H9 (cell line): ENCODE results near the gene CDH4. TPM values are rescaled to one million over a fixed set of nuclear protein-coding genes. Genes with fewer than 3 reads are reported as not detected.
A peak's percentile ranks its signal among the peaks of the same experiment; 100 is the strongest.

Source experiments
- DNase-seq: peaks from one replicate; pipeline ENCODE4 v3.0.0-alpha.2; 2017
- H2AFZ ChIP-seq: one replicate; pipeline ENCODE4 v1.6.1; 2013; ENCODE audit warnings: mild to moderate bottlenecking, low read length, control low read depth, moderate library complexity
- H2AK5ac ChIP-seq: 2 replicates; pipeline ENCODE4 v1.6.1; 2013; ENCODE audit warnings: low read length, control low read depth, mixed read lengths; ENCODE audit not compliant: insufficient read length
- H2BK120ac ChIP-seq: one replicate; pipeline ENCODE4 v1.6.1; 2013; ENCODE audit warnings: low read depth, mild to moderate bottlenecking, low read length, control low read depth, inconsistent platforms; ENCODE audit not compliant: poor library complexity, severe bottlenecking
- H2BK12ac ChIP-seq: 2 replicates; pipeline ENCODE4 v1.6.1; 2013; ENCODE audit warnings: low read length, control low read depth, mixed read lengths, low read depth; ENCODE audit not compliant: insufficient read length
- H2BK15ac ChIP-seq: 2 replicates; pipeline ENCODE4 v1.6.1; 2013; ENCODE audit warnings: low read depth, low read length, control low read depth
- H2BK20ac ChIP-seq: one replicate; pipeline ENCODE4 v1.6.1; 2013; ENCODE audit warnings: low read depth, mild to moderate bottlenecking, low read length, control low read depth, inconsistent platforms; ENCODE audit not compliant: poor library complexity, severe bottlenecking
- H2BK5ac ChIP-seq: 2 replicates; pipeline ENCODE4 v1.6.1; 2013; ENCODE audit warnings: low read length, control low read depth, mixed read lengths; ENCODE audit not compliant: insufficient read length
- H3K14ac ChIP-seq: 2 replicates; pipeline ENCODE4 v1.6.1; 2013; ENCODE audit warnings: low read length, control low read depth; ENCODE audit not compliant: insufficient read depth
- H3K18ac ChIP-seq: 2 replicates; pipeline ENCODE4 v1.6.1; 2013; ENCODE audit warnings: low read depth, mild to moderate bottlenecking, mixed read lengths, low read length, control low read depth; ENCODE audit not compliant: insufficient read length
- H3K23ac ChIP-seq: 2 replicates; pipeline ENCODE4 v1.6.1; 2013; ENCODE audit warnings: low read length, control low read depth, mixed read lengths, low read depth; ENCODE audit not compliant: insufficient read length
- H3K23me2 ChIP-seq: 2 replicates; pipeline ENCODE4 v1.6.1; 2013; ENCODE audit warnings: low read depth, mild to moderate bottlenecking, mixed read lengths, low read length, control low read depth; ENCODE audit not compliant: insufficient read length, poor library complexity, severe bottlenecking
- H3K27ac ChIP-seq: 2 replicates; pipeline ENCODE4 v1.5.1; 2013; ENCODE audit warnings: low read length, control low read depth, mixed read lengths, low read depth; ENCODE audit not compliant: insufficient read length
- H3K27me3 ChIP-seq: 2 replicates; pipeline ENCODE4 v1.6.1; 2013; ENCODE audit warnings: low read length, control low read depth, inconsistent platforms; ENCODE audit not compliant: insufficient read depth
- H3K4ac ChIP-seq: 2 replicates; pipeline ENCODE4 v1.6.1; 2013; ENCODE audit warnings: low read depth, mild to moderate bottlenecking, control low read depth, inconsistent platforms, low read length, moderate library complexity
- H3K4me1 ChIP-seq: 2 replicates; pipeline ENCODE4 v1.6.1; 2013; ENCODE audit warnings: low read length, control low read depth, inconsistent platforms; ENCODE audit not compliant: insufficient read depth
- H3K4me2 ChIP-seq: 2 replicates; pipeline ENCODE4 v1.6.1; 2013; ENCODE audit warnings: low read length, control low read depth, mixed read lengths; ENCODE audit not compliant: insufficient read length, insufficient read depth
- H3K56ac ChIP-seq: 2 replicates; pipeline ENCODE4 v1.6.1; 2013; ENCODE audit warnings: low read depth, mild to moderate bottlenecking, mixed read lengths, low read length, control low read depth; ENCODE audit not compliant: insufficient read length
- H3K79me1 ChIP-seq: 2 replicates; pipeline ENCODE4 v1.6.1; 2013; ENCODE audit warnings: low read depth, mild to moderate bottlenecking, moderate library complexity, low read length, control low read depth, inconsistent platforms; ENCODE audit not compliant: insufficient read depth, poor library complexity, severe bottlenecking
- H3K79me2 ChIP-seq: 2 replicates; pipeline ENCODE4 v1.6.1; 2013; ENCODE audit warnings: low read length, control low read depth, inconsistent platforms; ENCODE audit not compliant: insufficient read depth
- H3K9ac ChIP-seq: 2 replicates; pipeline ENCODE4 v1.6.1; 2013; ENCODE audit warnings: low read length, control low read depth, mixed read lengths; ENCODE audit not compliant: insufficient read length; ENCODE audit errors: extremely low read depth
- H3K9me3 ChIP-seq: one replicate; pipeline ENCODE4 v1.6.1; 2013; ENCODE audit warnings: low read depth, low read length, inconsistent platforms; ENCODE audit not compliant: control insufficient read depth
- H3T11ph ChIP-seq: one replicate; pipeline ENCODE4 v1.6.1; 2013; ENCODE audit warnings: mild to moderate bottlenecking, low read length, control low read depth, inconsistent platforms
- H4K20me1 ChIP-seq: one replicate; pipeline ENCODE4 v1.6.1; 2013; ENCODE audit not compliant: control insufficient read depth, insufficient read length, insufficient read depth
- H4K5ac ChIP-seq: 2 replicates; pipeline ENCODE4 v1.6.1; 2013; ENCODE audit warnings: low read depth, mild to moderate bottlenecking, mixed read lengths, low read length, control low read depth; ENCODE audit not compliant: insufficient read length
- H4K8ac ChIP-seq: replicated peaks from 2 replicates; pipeline ENCODE4 v1.6.1; 2013; ENCODE audit warnings: low read length, control low read depth, mixed read lengths, low read depth; ENCODE audit not compliant: insufficient read length
- H4K91ac ChIP-seq: 2 replicates; pipeline ENCODE4 v1.6.1; 2013; ENCODE audit warnings: low read depth, mild to moderate bottlenecking, moderate library complexity, mixed read lengths, low read length, control low read depth; ENCODE audit not compliant: insufficient read length
- H3K27ac Mint-ChIP-seq, 3 experiments: 2 replicates in 2 of 3; 3 replicates in 1 of 3; pipeline ENCODE4 v1.8.0; 2020 to 2021; ENCODE audit warnings: mixed read lengths in 3 of 3, mild to moderate bottlenecking in 1 of 3, moderate library complexity in 1 of 3
- H3K27me3 Mint-ChIP-seq: 2 replicates; pipeline ENCODE4 v1.8.0; 2021; ENCODE audit warnings: low read depth, mild to moderate bottlenecking, moderate library complexity, mixed read lengths
- H3K36me3 Mint-ChIP-seq, 3 experiments: 2 replicates in 2 of 3; 3 replicates in 1 of 3; pipeline ENCODE4 v1.8.0; 2020 to 2021; ENCODE audit warnings: low read depth in 3 of 3, mixed read lengths in 3 of 3; ENCODE audit not compliant: insufficient read depth in 1 of 3
- H3K4me1 Mint-ChIP-seq, 2 experiments: 2 replicates each; pipeline ENCODE4 v1.8.0; 2020; ENCODE audit warnings: mixed read lengths in 2 of 2
- H3K4me3 Mint-ChIP-seq, 2 experiments: 2 replicates in 1 of 2; 3 replicates in 1 of 2; pipeline ENCODE4 v1.8.0; 2020 to 2021; ENCODE audit warnings: mild to moderate bottlenecking in 2 of 2, mixed read lengths in 2 of 2, moderate library complexity in 1 of 2
- H3K9me3 Mint-ChIP-seq, 2 experiments: 2 replicates in 1 of 2; 3 replicates in 1 of 2; pipeline ENCODE4 v1.8.0; 2020; ENCODE audit warnings: mild to moderate bottlenecking in 2 of 2, mixed read lengths in 2 of 2, moderate library complexity in 1 of 2
- WGBS: extraction: QIAGEN DNeasy Blood & Tissue Kit; methylation state at CpG from one replicate; pipeline ENCODE4 v1.1.7; 2013; ENCODE audit warnings: missing lambda C conversion rate, low lambda C conversion rate, mixed read lengths; ENCODE audit not compliant: insufficient read length; ENCODE audit errors: extremely low coverage; 5-methylcytosine and 5-hydroxymethylcytosine counted together
- total RNA-seq: library from RNA; stranded (reverse); gene quantifications from 2 replicates; pipeline ENCODE4 v1.2.1, GENCODE V29; 2021
- TF ChIP-seq, protein P1 (sequence below): fragments of 200-600 bp; sonication (generic); conservative IDR thresholded peaks from 3 replicates; pipeline ENCODE4 v1.8.0; 2021; ENCODE audit warnings: antibody characterized with exemption, mild to moderate bottlenecking

CDH4 gene
- total RNA-seq, 1 experiment from 2014 or later, result 3.0 TPM

DNA sequence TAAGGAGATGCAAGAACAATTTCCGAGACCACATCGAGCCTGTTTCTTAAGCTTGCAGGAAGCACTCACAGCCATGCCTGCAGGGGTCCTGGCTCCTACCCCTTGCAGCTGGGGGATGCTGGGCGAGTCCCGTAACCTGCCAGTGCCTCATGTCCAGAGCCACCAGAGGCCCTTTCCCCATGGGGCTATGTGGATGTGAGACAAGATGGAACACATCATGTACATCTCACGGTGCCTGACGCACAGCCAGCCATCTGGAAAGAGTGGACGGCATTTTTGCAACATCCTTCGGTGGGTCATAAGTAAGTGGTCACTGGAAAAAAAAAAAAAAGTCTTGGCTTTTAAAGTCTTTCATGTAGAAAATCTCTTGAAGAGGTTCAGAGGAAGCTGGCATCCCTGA is 72.8 kb downstream of the CDH4 start:
- no peak overlapping the region for H2BK15ac ChIP-seq
- H3K27me3 Mint-ChIP-seq, result peaks cover 65% of the 10 kb centered on the region

More for the DNA sequence above, 72.8 kb downstream of the CDH4 start:
- Histone ChIP-seq H3K23me2 (no peaks in the 10 kb centered on the region), H3K9me3 (no peaks in the 10 kb centered on the region), H3T11ph (no peak overlapping the region), H3K9ac (no peak overlapping the region), H2BK120ac (peak overlapping the region; percentile 30), H3K56ac (no peak overlapping the region), H2BK5ac (no peak overlapping the region), H4K8ac (no peak overlapping the region), H3K4me1 (peaks cover 2% of the 10 kb centered on the region; the same call in 1 of the 2 replicates), H3K79me1 (no peaks in the 10 kb centered on the region), H4K20me1 (no peaks in the 10 kb centered on the region), H3K23ac (no peak overlapping the region), H3K27ac (no peak overlapping the region), H2BK12ac (no peak overlapping the region), H3K14ac (no peak overlapping the region), H4K91ac (no peak overlapping the region), H3K79me2 (no peaks in the 10 kb centered on the region), H4K5ac (no peak overlapping the region), H3K27me3 (peaks cover 7% of the 10 kb centered on the region; the same call in 1 of the 2 replicates), H2BK20ac (no peak overlapping the region), H3K4ac (no peak overlapping the region), H2AK5ac (no peak overlapping the region), H3K4me2 (no peak overlapping the region), H3K18ac (no peak overlapping the region), H2AFZ (no peak overlapping the region)
- WGBS, result no CpG with 5 or more reads among the region's 8 CpGs
- Mint-ChIP-seq H3K27ac (no peak overlapping the region), H3K9me3 (no peaks in the 10 kb centered on the region; a peak in 2 of 5 replicates), H3K4me3 (no peak overlapping the region), H3K4me1 (no peaks in the 10 kb centered on the region; a peak in 2 of 4 replicates), H3K36me3 (no peaks in the 10 kb centered on the region)
- DNase-seq, result no peak
- TF ChIP-seq, protein P1, sequence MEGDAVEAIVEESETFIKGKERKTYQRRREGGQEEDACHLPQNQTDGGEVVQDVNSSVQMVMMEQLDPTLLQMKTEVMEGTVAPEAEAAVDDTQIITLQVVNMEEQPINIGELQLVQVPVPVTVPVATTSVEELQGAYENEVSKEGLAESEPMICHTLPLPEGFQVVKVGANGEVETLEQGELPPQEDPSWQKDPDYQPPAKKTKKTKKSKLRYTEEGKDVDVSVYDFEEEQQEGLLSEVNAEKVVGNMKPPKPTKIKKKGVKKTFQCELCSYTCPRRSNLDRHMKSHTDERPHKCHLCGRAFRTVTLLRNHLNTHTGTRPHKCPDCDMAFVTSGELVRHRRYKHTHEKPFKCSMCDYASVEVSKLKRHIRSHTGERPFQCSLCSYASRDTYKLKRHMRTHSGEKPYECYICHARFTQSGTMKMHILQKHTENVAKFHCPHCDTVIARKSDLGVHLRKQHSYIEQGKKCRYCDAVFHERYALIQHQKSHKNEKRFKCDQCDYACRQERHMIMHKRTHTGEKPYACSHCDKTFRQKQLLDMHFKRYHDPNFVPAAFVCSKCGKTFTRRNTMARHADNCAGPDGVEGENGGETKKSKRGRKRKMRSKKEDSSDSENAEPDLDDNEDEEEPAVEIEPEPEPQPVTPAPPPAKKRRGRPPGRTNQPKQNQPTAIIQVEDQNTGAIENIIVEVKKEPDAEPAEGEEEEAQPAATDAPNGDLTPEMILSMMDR, result no peak
